A172 (cell line): ENCODE data around the gene MPST. TPM values are rescaled to one million over a fixed set of nuclear protein-coding genes. Genes with fewer than 3 reads are reported as not detected.
"Not testable (repeated sequence)": the region's sequence is repeated elsewhere in the genome, so short reads cannot be mapped to it uniquely, and the experiment has no call there.

Experiments used
- DNase-seq: peaks from one replicate; pipeline ENCODE4 v3.0.0-alpha.2; 2015; ENCODE audit warnings: low spot score
- total RNA-seq: library from RNA; depleted of rRNA; stranded (reverse); fragments of >200 nt; shearing (Covaris generic); gene quantifications from 2 replicates; pipeline ENCODE4 v1.2.3, GENCODE V29; 2014

MPST gene
- total RNA-seq, 1 experiment from 2014 or later = 57.0 TPM

- DNase-seq = no peak
These were observed 41.5 kb downstream of the MPST start for GRCh38 chr22:37060801-37061610.

GRCh38 chr22:37061611-37062375, 42.3 kb downstream of the MPST start:
- no peak for DNase-seq

- no peak for DNase-seq
These were observed 42.8 kb downstream of the MPST start for GRCh38 chr22:37062376-37062675.

- no peak for DNase-seq
These were observed 43.3 kb downstream of the MPST start for GRCh38 chr22:37062702-37063381.

GRCh38 chr22:37063431-37064420, 44.2 kb downstream of the MPST start:
- no peak for DNase-seq

- no peak for DNase-seq
These were observed 45.0 kb downstream of the MPST start for GRCh38 chr22:37064553-37064952.

GRCh38 chr22:37065180-37065579, 45.6 kb downstream of the MPST start:
- DNase-seq = no peak

- no peak for DNase-seq
These were observed 46.4 kb downstream of the MPST start for GRCh38 chr22:37065961-37066360.

- no peak for DNase-seq
These were observed 47.9 kb downstream of the MPST start for GRCh38 chr22:37067428-37067827.

GRCh38 chr22:37068859-37069258, 49.3 kb downstream of the MPST start:
- DNase-seq = no peak

- DNase-seq = no peak
These were observed 49.8 kb downstream of the MPST start for GRCh38 chr22:37069319-37069718.

- DNase-seq = no peak
These were observed 50.2 kb downstream of the MPST start for GRCh38 chr22:37069719-37070118.

- no peak for DNase-seq
These were observed 50.8 kb downstream of the MPST start for GRCh38 chr22:37070334-37070733.

- no peak for DNase-seq
These were observed 51.2 kb downstream of the MPST start for GRCh38 chr22:37070744-37071143.

- DNase-seq = not testable (repeated sequence)
These were observed 52.5 kb downstream of the MPST start for GRCh38 chr22:37071850-37072592.

GRCh38 chr22:37072673-37073072, 53.1 kb downstream of the MPST start:
- no peak for DNase-seq

- no peak for DNase-seq
These were observed 55.0 kb downstream of the MPST start for GRCh38 chr22:37074537-37074936.

GRCh38 chr22:37075046-37075445, 55.5 kb downstream of the MPST start:
- DNase-seq = no peak

GRCh38 chr22:37075822-37076433, 56.4 kb downstream of the MPST start:
- no peak for DNase-seq

GRCh38 chr22:37077802-37078448, 58.4 kb downstream of the MPST start:
- peak; percentile 4 for DNase-seq
